SHP77 (cell line): ENCODE results near the gene SLC1A3.

ENCODE experiments used
- DNase-seq, 2 experiments: peaks; one replicate each; lab custom pipeline; 2025; lab: John Stamatoyannopoulos, UW

Gene SLC1A3

GRCh38 chr5:36655161-36655560, 48.8 kb downstream of the SLC1A3 start:
- DNase-seq: no peak

- DNase-seq: no peak
Measured at GRCh38 chr5:36656556-36656955, 50.1 kb downstream of the SLC1A3 start.

DNA sequence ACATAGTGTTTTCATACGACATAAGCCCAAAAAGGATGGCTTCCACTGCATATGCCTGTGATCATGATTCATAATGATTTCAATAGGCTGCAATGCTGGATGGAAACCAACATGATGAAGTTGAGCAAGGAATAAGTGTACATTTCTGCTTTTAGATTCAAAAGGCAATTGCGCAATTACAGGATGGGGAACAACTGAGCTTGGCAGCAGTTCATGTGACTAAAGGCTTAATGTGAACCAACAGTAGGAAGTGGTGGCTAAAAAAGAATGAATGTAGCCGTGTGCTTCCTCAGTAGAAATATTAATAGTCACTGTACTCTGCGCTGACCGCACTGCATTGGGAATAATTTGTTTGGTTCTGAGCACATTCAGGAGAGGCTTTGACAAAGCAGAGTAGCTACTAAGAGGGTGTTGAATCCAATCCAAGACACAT, 51.2 kb downstream of the SLC1A3 start:
- no peak for DNase-seq

DNA sequence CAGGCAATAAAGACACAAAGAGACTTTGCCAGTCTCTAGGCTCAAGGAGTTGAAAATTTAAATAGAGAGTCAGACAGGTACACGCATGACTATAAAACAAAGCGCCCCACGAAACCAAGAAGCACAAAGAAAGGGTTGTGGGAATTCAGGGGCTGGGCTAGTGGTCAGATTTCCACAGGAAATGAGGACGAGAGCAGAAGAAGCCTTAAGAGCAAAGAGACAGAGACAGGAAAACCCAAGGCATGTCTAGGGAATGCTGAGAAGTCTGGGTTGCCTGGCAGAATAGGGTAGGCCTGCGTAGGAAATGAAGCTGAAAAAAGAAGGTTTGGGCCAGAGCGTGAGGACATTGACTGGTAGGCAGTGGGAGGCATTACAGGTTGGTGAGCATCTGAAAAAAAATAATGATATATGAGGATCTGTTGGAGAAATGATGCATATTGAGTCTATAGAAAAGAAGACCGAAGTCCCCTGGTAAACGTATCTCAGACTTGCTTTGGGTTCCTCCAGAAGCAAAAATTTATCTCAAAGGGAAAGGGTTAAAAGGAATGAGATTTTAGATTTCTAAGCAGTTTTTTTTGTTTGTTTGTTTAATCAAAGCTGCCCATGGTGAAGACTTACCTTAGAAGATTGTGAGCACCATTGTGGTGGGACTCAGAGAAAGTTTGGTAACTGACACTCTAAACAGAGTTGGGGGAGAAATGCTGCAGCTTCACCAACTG, 51.8 kb downstream of the SLC1A3 start:
- DNase-seq: no peak

DNA sequence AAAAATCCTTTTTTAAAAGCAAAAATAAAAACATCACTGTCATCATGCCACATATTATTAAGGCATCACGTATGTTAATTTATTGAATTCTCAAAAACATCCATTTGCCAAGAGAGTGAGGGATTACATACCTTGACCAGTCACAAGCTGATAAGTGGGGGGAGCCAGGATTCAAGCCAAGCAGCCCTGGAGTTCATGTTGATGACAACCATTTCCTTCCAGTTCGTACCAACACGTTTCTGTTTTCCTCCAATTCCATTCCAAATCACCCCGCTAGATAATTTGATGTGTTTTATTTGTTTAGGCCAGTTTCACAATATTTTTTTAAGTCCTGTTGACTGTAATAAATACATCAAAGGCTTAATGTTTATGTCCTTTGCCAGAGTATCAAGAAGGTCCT, 53.0 kb downstream of the SLC1A3 start:
- DNase-seq: no peak

DNA sequence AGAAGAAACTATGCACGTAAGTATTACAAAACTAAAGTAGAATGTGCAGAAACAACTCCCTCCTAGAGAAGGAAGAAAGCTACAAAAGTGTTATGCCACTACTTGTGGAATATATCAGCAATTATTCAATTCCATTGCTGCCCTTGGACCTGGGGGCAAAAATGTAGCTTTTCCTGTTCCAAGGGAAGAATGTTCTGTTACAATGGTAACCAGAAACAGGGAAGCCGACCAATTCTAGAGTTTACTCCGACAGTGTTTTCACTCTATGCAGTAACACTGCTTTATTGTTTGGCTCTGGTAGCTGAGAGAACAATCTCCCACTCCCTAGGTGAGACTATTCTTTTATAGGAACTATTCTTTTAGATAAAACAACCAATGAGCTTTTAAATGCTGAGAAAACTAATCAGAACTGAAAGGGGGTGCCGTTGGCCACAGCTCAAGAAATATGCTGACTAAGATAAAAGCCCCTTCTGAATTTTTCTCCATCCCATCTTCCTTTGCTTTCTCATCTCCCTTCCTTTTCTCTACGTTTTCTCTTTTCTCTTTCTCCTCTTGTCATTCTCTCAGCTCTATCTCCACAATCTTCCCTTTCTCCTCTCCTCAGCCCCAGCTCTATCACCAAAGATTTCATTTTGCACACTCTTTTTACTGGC, 54.1 kb downstream of the SLC1A3 start:
- no peak for DNase-seq

GRCh38 chr5:36661456-36662220, 55.2 kb downstream of the SLC1A3 start:
- DNase-seq: no peak

- no peak for DNase-seq
Measured at GRCh38 chr5:36662291-36662851, 56.0 kb downstream of the SLC1A3 start.

DNA sequence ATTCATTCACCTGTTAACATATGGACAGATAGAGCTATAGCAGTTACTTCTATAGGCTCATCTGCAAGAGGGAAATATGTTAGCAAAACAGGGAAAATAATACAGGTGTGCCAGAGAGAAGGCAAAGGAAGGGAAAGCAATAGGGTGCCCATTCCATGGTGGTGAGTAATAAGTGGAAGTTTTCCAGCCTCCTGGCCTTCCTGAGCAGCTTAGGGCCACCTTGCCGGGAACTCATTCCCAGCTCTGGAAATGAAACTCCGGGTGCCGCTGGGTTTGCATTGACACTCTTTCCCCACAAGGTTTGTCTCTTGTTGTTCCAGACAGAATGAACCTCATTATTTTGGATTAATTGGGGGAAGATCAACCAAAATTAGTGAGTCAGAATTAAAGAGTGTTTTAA, 58.4 kb downstream of the SLC1A3 start:
- no peak for DNase-seq

- DNase-seq: no peak
Measured at GRCh38 chr5:36665628-36666027, 59.2 kb downstream of the SLC1A3 start.

GRCh38 chr5:36666274-36666673, 59.9 kb downstream of the SLC1A3 start:
- no peak for DNase-seq

GRCh38 chr5:36666986-36667385, 60.6 kb downstream of the SLC1A3 start:
- DNase-seq: no peak

- no peak for DNase-seq
Measured at GRCh38 chr5:36667824-36668223, 61.4 kb downstream of the SLC1A3 start.

GRCh38 chr5:36669015-36669651, 62.7 kb downstream of the SLC1A3 start:
- no peak for DNase-seq

DNA sequence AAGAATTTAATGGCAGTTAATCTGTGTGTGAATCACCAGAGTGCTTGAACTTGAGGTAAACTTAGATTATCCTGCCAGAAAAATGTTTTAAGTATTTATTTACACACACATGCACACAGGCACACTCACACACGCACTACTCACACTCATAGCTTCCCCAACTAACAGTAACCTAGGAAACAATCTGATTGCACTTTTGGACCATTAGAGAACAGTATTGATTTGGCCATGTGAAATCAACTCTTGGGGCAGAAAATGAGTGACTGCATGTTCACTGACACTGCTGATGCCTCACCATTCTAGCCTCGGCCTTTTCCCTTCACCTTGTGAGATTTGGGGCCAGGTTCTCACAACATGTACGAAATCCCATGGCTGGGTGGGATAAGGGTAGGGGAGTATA, 64.1 kb downstream of the SLC1A3 start:
- DNase-seq: no peak

GRCh38 chr5:36675282-36675681, 68.9 kb downstream of the SLC1A3 start:
- no peak for DNase-seq

DNA sequence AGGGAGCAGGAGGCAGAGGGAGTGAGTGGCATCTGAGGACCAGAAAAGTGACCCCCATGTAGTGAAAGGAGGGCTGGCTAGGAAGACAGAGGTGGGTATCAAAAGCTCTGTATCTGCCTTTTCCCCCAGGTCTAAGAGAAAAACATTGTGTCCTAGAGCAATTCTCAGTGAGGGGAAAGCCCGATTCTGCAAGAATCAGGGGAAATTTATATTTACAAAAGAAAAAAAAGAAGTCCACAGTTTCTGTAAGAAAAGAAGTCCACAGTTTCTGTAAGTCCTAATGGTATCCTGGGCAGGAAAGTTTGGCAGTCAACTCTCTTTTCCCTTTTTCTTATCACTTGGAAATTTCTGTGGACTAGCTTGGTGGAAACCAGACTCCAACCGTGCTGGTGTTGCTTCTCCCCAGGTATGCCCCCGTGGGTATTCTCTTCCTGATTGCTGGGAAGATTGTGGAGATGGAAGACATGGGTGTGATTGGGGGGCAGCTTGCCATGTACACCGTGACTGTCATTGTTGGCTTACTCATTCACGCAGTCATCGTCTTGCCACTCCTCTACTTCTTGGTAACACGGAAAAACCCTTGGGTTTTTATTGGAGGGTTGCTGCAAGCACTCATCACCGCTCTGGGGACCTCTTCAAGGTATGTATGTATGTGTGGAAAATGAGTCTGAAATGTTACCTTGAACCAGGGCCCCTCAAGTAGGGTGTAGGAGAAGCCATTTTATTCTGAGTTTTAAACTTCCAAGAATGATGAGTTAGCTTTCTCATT, 73.0 kb downstream of the SLC1A3 start:
- no peak for DNase-seq

DNA sequence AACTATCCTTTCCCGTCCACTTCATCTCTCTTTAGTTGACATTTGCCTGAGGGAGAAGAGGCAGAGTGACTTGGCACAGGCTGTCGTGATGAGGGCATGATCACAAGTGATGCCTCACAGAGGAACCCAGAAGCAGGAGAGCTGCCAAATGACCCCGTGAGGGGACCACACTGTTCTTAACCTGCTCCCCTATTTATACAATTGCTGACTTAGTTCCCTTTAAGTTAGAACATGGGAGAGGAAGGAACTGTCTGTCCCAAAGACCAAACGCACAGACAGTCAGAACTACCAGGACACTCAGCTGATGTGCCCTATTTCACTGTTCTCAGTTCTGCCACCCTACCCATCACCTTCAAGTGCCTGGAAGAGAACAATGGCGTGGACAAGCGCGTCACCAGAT, 73.7 kb downstream of the SLC1A3 start:
- no peak for DNase-seq

DNA sequence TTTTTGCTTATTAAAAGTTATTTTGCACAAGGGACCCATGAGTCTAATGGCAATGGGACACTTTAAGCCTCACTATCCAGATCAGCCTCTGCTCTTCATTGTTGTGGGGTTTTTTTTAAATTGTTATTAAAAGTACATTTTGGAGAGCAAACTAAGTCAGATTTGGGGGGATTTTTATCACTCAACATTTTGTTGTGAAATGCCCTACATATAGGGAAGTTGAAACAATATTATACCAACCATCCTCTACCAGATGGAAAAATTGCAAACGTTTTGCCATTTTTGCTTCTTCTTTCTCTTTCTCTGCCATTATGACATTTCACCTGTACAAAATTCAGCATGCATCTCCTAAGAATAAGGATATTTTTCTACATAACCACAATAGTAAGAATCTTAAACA, 75.3 kb downstream of the SLC1A3 start:
- no peak for DNase-seq

DNA sequence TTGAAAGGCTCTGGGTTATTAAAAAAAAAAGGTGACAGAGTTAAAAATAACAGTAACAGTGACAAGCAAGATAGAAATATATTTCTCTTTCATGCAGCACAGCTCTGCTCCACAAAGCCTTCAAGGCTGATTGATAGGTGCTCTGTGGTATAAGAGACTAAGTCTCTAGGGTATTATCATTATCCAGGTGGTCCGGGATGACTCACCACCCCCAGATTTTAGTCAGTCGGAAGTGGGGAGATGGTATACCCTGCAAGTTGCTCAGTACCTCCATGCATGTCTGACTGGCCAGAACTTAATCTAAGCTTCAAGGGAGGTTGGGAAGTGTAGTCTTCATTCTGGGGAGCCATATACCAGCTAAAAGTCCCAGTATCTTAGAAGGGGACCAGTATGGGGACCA, 76.1 kb downstream of the SLC1A3 start:
- DNase-seq: no peak

- no peak for DNase-seq
Measured at GRCh38 chr5:36683821-36684434, 77.5 kb downstream of the SLC1A3 start.
